ENCODE results near the gene CELF4.
"Not testable (repeated sequence)": the region's sequence is repeated elsewhere in the genome, so short reads cannot be mapped to it uniquely, and the experiment has no call there.

CELF4 gene

DNA sequence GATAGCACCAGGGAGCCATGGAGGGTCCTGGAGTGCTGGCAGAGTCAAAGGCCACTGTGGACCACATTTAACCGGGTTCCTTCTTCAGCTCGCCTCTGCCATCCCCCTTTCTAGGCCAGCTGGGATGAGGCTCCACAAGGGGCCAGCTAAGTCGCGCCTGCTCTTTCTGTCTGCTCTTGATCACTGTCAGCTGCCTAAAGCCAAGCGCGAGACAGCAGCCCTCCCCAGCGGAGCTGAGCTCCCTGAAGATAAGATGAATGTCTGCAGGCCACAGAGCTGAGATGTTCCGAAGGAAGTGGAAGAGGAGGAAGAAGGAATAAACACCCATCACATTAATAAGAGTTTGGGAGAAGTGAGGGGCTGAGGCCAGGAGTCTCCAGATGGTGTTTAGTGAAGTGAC lies 99.6 kb downstream of the CELF4 start:
- DNase-seq (ENCODE audit: low read depth) = no peak

DNA sequence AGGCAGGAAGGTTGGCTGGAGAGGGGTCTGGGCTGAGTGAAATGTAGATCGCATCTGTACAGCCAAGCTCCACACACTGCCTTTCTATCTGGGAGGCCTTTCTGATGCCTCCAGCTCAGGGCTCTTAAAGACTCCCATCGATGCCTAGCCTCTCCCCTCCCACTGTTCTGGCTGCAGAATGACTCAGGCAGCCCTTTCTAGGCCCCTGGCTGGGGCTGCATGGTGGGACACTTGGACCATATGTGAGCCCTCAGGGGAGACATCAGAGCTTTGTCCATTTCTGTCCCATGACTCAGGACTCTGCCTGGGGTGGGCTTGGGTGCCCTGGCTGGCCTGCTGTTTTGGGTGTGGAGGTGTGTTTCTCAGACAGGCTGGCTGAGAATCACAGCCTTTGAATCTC lies 101.3 kb downstream of the CELF4 start:
- DNase-seq (ENCODE audit: low read depth) = no peak

- DNase-seq (ENCODE audit: low read depth) = not testable (repeated sequence)
These were observed 104.3 kb downstream of the CELF4 start for GRCh38 chr18:37461329-37461728.

DNA sequence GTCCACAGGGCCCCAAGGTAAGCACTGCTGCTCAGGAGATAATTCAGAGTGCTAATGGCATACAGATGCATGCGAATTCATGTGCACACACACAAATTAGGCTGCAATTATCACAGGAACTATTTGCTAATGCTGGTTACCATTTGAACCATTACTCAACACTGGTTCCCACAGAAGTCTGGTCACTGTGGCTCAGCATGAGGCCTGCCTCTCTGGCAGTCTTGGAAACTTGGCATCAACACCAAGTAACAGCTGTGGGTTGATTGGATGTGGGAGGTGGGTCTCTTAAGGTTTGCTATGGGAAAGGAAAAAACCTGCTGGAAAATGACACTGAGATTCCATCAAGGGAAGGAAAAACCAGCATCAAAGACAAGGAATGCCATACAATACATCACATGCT lies 105.0 kb downstream of the CELF4 start:
- no peak for DNase-seq (ENCODE audit: low read depth)

- DNase-seq (ENCODE audit: low read depth) = no peak
These were observed 106.9 kb downstream of the CELF4 start for GRCh38 chr18:37458697-37459096.

DNA sequence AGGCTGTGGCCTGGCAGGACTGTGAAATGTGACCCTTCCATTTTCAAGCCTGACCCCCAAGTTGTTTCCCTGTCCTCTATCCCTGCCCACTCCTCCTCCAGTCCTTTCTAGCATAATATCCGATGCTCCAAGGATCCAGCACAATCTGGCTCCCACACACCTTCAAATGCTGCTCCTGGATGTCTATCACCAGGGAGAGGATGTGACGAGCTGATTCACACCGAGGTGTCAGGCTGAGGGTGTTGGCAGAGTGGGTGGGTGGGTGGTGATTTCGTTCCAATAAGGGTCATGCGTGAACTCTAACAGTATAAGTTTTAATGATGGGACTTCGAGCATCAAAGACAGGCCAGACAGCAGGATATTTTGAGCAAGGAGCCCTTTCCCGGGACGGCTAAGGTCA lies 107.8 kb downstream of the CELF4 start:
- DNase-seq (ENCODE audit: low read depth) = no peak

DNA sequence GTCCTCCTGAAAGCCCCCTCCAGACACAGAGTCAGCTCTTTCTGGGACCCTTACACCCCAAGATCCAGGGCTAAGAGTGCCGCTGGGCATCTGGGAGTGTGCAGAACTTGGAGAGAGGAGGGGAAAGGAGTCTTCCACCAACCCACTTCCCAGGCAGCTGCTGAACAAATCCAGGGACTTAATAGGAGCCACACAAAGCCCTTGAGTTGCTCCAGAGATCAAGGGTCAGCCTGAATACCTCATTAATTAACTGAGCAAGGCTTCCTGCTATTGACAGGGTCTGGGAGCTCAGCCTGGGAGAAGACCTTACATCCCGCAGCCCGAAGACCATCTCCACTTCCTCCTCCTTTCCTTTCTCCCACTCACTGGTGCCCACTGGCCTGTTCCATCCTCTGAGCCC lies 108.3 kb downstream of the CELF4 start:
- no peak for DNase-seq (ENCODE audit: low read depth)

DNA sequence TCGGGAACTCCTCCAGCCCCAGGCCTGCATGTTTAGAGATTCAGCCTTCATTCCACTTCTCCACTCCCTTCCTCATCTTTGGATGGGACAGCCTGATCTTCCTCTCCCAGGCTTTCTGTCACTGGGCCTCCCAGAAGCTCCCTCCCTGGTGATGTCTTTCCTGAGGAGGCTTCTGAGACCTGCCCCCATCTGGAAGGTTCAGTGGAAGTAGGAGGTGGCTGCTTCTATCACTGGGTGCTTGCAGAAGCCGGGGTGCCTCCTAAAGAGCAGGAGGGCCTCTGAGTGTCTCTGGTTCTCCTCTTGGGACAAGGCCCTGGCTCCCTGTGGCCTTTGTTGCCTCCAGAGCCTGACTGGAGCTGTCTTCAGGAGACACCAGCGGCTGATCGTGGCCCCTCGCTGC lies 108.7 kb downstream of the CELF4 start:
- DNase-seq (ENCODE audit: low read depth) = no peak

- no peak for DNase-seq (ENCODE audit: low read depth)
These were observed 109.2 kb downstream of the CELF4 start for GRCh38 chr18:37456395-37456794.

- no peak for DNase-seq (ENCODE audit: low read depth)
These were observed 111.8 kb downstream of the CELF4 start for GRCh38 chr18:37453752-37454151.

- DNase-seq (ENCODE audit: low read depth) = no peak
These were observed 112.8 kb downstream of the CELF4 start for GRCh38 chr18:37452682-37453385.

DNA sequence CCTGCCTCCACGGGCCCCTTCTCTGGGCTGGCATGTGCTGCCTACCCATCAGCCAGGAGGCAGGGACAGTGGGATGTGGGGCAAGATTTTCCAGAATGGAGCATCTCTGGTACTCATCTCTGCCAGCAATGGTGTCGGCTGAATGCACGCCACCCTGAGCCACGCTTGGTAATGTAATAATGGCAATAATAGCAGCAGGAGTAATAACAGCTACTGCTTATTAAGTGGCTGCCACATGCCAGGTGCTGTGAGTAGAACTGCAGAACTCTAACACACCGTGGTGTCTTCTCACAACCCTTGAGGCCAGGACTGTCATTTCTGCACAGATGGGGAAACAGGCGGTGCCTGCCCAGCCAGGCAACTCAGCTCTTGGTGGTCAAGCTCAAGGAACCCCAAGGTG lies 113.6 kb downstream of the CELF4 start:
- no peak for DNase-seq (ENCODE audit: low read depth)

DNA sequence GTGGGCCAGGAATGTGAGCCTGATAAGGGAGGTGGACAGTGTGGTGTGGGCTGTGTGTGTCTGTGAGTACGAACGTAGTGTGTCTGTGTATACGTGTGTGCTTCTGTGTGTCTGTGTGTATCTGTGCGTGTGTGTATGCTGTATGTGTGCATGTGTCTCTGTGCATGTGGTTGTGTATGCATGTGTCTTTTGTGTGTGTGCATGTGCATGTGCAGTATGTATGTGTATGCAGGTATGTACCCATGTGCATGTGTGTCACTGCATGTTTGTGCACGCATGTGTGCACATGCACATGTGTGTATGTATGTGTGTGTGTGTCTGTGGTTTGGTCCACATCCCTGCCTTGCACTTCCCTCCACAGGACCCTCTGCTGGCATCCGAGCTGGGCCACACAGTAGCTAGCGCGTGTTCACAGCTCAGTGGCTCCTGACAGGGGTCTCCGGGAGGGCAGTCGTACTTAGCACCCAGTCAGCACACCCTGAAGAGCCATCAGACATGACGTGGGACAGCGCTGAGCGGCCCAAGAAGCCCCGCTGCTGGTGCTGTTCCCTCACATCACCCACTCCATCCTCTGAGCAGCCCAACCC lies 114.3 kb downstream of the CELF4 start:
- no peak for DNase-seq (ENCODE audit: low read depth)

DNA sequence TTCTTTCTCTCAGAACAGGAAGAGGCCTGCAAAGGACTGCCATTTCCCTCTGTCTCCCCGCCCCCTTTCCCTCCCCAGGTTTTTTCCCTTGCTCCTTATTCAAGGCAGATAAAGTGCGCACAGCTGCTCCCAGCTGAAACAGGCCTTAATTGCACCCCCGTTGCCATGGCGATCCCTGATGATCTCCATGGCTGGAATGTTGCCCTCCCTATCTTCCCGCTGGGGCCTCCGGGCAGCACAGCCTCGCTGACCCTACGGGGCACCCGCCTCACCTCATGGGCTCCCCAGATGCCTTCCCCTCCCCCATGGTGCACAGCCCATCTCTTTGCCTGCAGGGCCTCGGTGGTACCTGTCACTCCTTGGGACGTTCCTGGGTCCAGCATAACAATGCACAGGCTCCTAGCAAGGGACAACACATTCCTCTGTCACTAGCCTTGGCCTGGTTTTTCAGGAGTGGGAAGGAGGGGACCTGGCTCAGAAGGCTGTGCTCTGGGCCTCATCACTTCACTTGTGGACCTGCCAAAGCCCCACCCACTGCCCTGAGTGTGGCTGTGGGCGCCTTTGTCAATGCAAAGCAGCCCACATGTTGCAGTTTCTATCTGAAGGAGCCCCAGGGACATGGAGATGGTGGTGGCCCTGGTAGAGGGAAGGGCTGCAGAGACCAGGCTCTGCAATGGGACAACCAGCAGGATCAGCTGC lies 115.0 kb downstream of the CELF4 start:
- no peak for DNase-seq (ENCODE audit: low read depth)

DNA sequence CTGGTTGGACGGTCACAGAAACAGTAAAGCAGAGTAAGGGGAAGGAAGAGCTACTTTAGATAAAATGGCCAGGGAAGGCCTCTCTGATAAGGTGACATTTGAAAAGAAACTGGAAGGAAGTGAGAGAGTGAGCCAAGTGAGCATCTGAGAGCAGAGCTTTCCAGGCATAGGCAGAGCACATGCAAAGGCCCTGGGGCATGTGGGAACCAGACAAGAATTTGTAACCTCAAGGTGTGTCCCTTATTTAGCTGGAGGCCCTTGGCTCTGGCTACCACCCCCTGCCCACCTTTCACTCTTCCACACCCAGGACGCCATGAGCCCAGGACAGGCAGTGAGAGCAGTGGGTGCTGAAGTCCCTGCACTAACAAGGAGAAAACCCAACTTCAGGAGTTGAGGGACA lies 116.0 kb downstream of the CELF4 start:
- no peak for DNase-seq (ENCODE audit: low read depth)

- DNase-seq (ENCODE audit: low read depth) = no peak
These were observed 116.7 kb downstream of the CELF4 start for GRCh38 chr18:37448946-37449345.

DNA sequence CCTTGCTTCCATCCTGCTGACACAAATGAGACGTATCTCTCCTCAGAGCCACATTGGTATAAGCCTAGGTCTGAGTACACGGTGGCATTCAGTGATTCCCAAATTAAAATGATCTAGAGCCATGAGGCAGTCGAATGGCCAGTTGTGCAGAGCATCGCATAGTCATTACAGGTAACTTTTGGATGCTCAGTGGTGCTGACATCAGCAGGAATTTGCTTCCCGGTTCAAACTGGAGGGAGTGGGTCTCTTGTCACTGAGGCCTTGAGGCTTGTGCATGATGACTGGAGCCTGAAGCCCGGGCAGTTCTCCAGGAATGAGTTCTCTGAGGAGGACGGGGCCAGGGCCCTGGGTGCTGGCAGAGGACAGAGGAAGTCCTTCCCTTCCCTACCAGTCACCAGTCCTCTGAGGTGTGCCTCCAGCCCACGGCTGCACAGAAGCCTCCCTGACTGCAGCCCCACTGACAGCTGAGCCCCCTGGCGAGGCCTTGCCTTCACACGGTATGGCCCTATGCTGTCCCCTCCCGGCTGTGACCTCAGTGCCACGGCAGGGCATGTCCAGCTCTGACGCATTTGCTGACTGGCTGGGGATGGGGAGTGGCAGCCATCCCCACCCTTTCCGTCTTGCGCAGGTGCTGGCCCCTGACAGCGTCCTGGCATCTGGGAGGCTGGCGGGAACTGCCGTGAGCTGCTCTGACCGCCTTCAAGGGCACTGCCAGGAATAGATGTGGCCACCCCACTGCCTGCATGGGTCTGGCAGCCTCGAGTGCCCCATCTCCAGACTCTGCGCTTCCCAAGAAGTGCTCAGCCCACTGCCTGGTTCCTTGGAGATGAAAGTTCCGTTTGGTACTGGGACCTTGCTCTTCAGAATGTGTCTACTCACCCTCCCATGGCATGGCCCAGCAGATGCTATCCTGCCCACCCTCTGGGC lies 117.4 kb downstream of the CELF4 start:
- DNase-seq (ENCODE audit: low read depth) = no peak

- no peak for DNase-seq (ENCODE audit: low read depth)
These were observed 119.8 kb downstream of the CELF4 start for GRCh38 chr18:37445836-37446235.

GRCh38 chr18:37445368-37445767 lies 120.2 kb downstream of the CELF4 start:
- DNase-seq (ENCODE audit: low read depth) = no peak

DNA sequence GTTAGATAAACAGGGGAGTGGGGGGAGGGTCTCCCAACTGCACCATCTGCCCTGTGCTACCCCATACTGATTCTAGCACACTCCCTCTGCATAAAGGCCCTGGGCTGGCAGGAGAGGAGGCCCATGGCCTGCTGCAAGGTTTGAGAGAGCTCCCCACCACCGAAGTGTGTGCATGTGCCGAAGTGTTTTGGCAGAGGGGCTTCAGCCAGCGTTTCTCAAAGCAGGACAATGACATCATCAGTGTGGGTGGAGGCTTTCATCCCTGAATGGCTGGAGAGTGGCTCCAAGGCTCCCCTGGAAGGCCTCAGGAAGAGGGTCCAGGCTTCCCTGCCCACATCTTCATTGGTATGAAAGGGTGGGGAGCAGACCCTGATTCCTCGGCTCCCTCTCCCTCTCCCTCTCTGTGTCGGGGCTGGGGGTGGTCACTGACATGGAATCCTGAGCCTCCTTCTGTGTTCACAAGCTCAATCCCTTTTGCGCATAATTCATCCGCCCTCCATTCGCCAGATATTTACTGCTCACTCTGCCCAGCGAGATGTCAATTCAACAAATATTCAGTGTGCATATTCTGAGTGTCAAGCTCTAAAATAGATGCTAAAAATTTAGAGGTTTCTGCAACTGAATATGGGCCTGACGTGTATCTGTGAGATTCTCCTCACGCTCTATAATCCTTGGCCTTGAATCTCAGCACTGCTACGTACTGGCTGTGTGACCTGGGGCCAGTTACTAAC lies 122.1 kb downstream of the CELF4 start:
- no peak for DNase-seq (ENCODE audit: low read depth)

GRCh38 chr18:37442477-37442876 lies 123.1 kb downstream of the CELF4 start:
- DNase-seq (ENCODE audit: low read depth) = no peak

- DNase-seq (ENCODE audit: low read depth) = no peak
These were observed 123.8 kb downstream of the CELF4 start for GRCh38 chr18:37441821-37442220.
